HG03097 (cell line): Measurements from ENCODE around the gene CIAO1.
A peak's percentile ranks its signal among the peaks of the same experiment; 100 is the strongest.
"Not testable (repeated sequence)": the region's sequence is repeated elsewhere in the genome, so short reads cannot be mapped to it uniquely, and the experiment has no call there.

Experiments used
- ATAC-seq: cut with Tn5 transposase; IDR thresholded peaks from one replicate; pipeline ENCODE4 v1.9.1; 2021; ENCODE audit not compliant: unreplicated experiment, low FRiP score

CIAO1 gene

GRCh38 chr2:96265840-96266679 is at the start of gene CIAO1, which contains the start of gene TMEM127:
Gene CIAO1 (plus strand): TSS chr2:96266225. CDS start chr2:96266351, 126 bp downstream.
Gene TMEM127 (minus strand): TSS chr2:96265997. CDS start chr2:96265381, 616 bp downstream.
- peak; percentile 91 for ATAC-seq

GRCh38 chr2:96218508-96219131 is 47.4 kb upstream of the CIAO1 start:
- no peak for ATAC-seq

- ATAC-seq = not testable (repeated sequence)
These were observed 46.1 kb upstream of the CIAO1 start for GRCh38 chr2:96219959-96220358.

- ATAC-seq = not testable (repeated sequence)
These were observed 44.9 kb upstream of the CIAO1 start for GRCh38 chr2:96221106-96221505.

- peak; percentile 80 for ATAC-seq
These were observed 41.0 kb upstream of the CIAO1 start for GRCh38 chr2:96225016-96225533.

GRCh38 chr2:96231316-96231715 is 34.7 kb upstream of the CIAO1 start:
- no peak for ATAC-seq

- no peak for ATAC-seq
These were observed 32.6 kb upstream of the CIAO1 start for GRCh38 chr2:96233436-96233835.

- peak; percentile 72 for ATAC-seq
These were observed 32.1 kb upstream of the CIAO1 start for GRCh38 chr2:96233880-96234316.

- ATAC-seq = no peak
These were observed 29.1 kb upstream of the CIAO1 start for GRCh38 chr2:96236882-96237281.

GRCh38 chr2:96238266-96238665 is 27.8 kb upstream of the CIAO1 start:
- ATAC-seq = no peak

- no peak for ATAC-seq
These were observed 26.9 kb upstream of the CIAO1 start for GRCh38 chr2:96239091-96239490.

- no peak for ATAC-seq
These were observed 26.2 kb upstream of the CIAO1 start for GRCh38 chr2:96239745-96240264.

- ATAC-seq = no peak
These were observed 25.5 kb upstream of the CIAO1 start for GRCh38 chr2:96240341-96241038.

GRCh38 chr2:96241227-96241626 is 24.8 kb upstream of the CIAO1 start:
- ATAC-seq = no peak

GRCh38 chr2:96241900-96242611 is 24.0 kb upstream of the CIAO1 start:
- ATAC-seq = peak; percentile 70

- no peak for ATAC-seq
These were observed 22.2 kb upstream of the CIAO1 start for GRCh38 chr2:96243843-96244242.

- no peak for ATAC-seq
These were observed 20.2 kb upstream of the CIAO1 start for GRCh38 chr2:96245609-96246390.

GRCh38 chr2:96247009-96247408 is 19.0 kb upstream of the CIAO1 start:
- ATAC-seq = no peak

GRCh38 chr2:96247896-96248295 is 18.1 kb upstream of the CIAO1 start:
- no peak for ATAC-seq
